GM21360 (cell line): ENCODE results near the gene SLC17A7.
"Not testable (repeated sequence)": the region's sequence is repeated elsewhere in the genome, so short reads cannot be mapped to it uniquely, and the experiment has no call there.

ENCODE experiments used
- ATAC-seq: cut with Tn5 transposase; IDR thresholded peaks from one replicate; pipeline ENCODE4 v1.9.1; 2021; ENCODE audit warnings: mild to moderate bottlenecking, moderate library complexity; ENCODE audit not compliant: unreplicated experiment

SLC17A7 gene

DNA sequence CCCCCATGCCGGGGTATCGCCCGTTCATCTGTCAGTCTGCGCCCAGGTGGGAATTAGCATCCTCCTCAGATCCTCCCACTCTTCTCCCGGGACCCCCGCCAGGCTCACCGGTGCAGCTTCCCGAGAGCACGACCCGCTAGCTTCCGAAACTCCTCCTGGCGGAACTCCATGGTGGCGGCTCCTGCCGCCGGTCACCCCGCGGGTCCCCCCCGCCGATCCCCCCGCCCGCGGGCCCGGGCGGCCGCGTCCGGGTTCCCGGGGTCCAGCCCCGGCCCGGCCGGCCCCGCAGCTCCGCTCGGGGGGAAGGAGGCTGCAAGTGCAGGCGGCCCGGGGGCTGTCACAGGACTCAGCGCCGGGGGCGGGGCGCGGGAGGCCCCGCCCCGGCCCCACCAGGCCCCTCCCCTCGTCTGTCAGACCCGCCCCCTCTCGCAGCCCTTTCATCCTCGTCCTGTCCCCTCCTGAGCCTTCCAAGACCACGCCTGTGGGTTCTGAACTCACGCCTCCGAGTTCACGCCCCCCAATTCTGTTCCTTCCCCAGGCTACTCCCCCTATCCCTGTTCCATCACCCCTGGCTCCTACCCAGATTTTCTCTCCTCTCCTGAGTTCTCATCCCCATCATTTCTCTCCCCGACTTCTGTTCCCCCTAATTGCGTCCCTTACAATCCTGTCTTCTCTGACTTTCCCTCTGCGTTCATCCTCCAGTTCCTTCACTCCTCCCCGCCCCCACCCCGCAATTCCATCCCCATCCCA lies at the start of gene SLC17A7:
SLC17A7 (minus strand) TSS at position 318 of the 750 bp plus-strand sequence; CDS start at position 170, 148 bp downstream.
- ATAC-seq: no peak

GRCh38 chr19:49490287-49491029 lies 49.1 kb upstream of the SLC17A7 start:
- ATAC-seq: no peak

- no peak for ATAC-seq
These were observed 48.4 kb upstream of the SLC17A7 start for GRCh38 chr19:49489601-49490167.

DNA sequence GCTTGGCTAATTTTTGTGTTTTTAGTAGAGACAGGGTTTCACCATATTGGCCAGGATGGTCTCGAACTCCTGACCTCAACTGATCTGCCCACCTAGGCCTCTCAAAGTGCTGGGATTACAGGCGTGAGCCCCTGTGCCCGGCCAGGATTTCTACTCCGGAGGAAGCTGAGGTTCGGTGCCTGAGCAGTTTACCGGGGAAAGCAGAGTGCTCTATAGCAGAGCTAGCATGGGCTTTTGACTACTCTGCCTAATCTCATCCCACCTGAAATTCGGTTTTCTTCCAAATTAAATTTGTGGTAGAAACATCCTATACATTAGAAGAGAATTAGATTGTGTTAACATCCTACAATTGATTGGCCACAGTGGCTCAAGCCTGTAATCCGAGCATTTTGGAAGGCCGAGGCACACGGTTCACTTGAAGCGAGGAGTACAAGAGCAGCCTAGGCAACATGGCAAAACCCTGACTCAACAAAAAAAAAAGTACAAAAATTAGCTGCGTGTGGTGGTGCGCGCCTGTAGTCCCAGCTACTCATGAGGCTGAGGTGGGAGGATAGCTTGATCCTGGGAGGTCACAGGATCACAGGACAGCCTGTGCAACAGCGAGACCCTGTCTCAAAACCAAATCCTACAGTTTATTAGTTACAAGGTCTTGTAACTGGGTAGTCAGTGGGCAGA lies 47.7 kb upstream of the SLC17A7 start:
- no peak for ATAC-seq

DNA sequence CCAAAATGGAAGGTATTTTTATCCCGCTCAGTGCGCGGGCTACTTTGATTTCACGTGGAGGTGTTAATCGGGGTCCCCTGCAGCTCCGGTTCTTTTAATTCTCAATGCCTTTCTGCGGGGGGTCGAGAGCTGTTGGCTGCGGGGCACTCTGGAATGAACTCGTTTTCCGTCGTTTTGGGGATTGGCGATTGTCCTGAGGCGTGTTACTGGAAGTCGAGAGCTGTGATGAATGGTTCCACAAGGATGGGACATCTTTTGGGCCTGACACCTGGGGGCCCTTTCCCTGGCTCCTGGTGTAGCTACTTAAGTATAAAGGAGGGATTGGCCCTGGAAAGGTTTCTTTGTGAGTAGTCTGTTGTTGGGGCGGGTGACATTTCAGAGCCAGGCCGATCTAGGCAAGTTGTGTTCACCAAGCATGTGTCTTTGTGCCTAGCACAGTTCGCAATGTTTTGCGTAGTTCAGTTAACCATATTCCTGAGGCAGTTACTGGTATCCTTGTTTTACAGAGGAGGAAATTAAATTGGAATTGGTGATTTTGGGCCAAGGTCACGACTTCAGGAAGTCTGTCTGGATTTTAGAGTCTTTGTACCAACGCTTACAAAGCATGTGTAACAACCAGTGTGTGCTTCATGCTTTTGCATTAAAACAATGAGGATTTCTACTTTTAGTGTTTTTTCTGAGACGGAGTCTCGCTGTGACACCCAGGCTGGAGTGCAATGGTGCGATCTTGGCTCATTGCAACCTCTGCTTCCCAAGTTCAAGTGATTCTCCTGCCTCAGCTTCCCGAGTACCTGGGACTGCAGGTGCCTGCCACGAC lies 46.9 kb upstream of the SLC17A7 start:
- no peak for ATAC-seq

GRCh38 chr19:49487277-49488045 lies 46.1 kb upstream of the SLC17A7 start, which contains the start of gene RPL13A:
TSS of gene RPL13A (plus strand) at chr19:49487608. CDS start at chr19:49487630, 22 bp downstream.
- peak; percentile 86 for ATAC-seq

- no peak for ATAC-seq
These were observed 45.5 kb upstream of the SLC17A7 start for GRCh38 chr19:49486710-49487276.

DNA sequence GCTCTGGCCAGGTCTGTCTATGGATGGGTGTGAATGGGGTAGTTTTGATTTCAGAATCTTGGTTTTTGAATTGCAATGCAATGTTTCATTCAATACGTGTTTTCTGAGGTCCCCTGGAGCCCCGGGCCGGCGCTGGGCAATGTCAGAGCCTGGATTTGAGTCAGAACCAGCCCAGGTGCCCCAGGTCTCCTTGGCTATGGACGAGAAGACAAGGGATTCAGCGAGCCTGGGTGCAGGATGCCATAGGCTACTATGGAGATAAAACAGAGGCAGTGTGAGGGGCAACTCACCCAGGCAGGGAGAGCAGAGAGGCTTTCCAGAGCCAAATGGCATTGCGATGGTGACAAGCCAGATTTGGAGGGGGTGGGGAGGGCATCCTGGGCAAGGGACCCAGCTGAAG lies 44.9 kb upstream of the SLC17A7 start:
- no peak for ATAC-seq

- no peak for ATAC-seq
These were observed 39.8 kb upstream of the SLC17A7 start for GRCh38 chr19:49481020-49481683.

GRCh38 chr19:49479975-49480628 lies 38.8 kb upstream of the SLC17A7 start:
- ATAC-seq: no peak

GRCh38 chr19:49475995-49476880 lies 34.9 kb upstream of the SLC17A7 start:
- ATAC-seq: no peak

DNA sequence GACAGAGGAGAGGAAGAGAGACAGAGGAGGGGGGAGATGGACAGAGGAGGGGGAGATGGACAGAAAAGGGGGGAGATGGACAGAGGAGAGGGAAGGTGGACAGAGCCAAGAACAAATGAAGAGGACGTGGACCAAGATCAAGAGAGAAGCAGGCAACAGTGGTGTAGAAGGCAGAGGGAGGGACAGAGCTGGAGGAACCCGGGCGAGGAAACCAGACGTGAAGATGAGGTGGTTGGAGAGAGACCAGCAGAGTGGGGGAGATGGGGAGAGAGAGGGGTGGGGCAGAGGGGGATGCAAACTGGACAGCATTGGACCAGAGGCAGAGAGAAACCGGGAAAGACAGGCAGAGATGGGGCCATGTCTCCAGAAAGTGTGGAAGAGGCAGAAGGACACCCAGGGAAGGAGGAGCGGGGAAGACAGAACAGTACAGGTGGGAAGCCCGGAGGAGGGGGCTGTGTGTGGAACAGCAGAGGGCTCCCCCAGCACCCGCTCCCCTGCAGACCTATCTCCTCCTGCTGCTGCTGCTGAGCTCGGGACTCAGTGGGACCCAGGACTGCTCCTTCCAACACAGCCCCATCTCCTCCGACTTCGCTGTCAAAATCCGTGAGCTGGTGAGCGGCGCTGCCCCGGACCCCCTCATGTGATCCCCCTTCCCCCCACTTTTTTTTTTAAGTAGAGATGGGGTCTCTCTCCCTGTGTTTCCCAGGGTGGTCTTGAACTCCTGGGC lies 34.0 kb upstream of the SLC17A7 start:
- ATAC-seq: no peak

GRCh38 chr19:49474542-49474924 lies 33.2 kb upstream of the SLC17A7 start:
- no peak for ATAC-seq

DNA sequence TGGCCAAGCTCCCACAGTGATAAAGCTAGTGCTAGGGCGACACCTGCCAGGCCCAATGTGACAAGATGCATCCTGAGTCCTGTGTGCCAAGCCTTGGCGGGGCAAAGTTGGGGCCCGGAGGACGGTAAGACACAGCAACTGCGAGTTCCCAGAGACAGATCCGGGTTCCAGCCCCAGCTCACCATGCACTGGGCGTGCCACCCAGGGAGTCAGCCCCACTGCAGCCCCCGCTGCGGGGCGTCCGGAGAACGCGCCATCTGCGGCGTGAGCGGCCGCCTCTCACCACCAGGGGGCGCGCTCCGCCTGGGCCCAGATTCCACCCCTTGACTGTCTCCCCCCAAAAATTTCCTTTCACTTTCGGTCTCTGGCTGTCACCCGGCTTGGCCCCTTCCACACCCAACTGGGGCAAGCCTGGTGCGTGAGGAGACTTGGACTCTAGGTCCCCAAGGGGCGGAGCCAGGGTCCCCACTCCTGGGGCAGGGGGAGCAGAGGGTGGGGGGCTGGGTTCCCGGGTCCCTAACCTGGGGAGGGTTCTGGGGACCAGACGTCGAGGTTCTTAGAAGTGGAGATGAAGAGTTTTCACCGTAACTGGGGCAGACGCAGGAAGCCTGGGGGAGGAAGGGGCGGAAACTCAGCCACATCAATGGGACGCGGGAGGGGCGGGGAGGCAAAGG lies 32.7 kb upstream of the SLC17A7 start, which contains the start of gene FLT3LG:
FLT3LG (plus strand) TSS at position 348 of the 674 bp plus-strand sequence. CDS start 425 bp downstream, outside the sequence.
- peak; percentile 49 for ATAC-seq

- not testable (repeated sequence) for ATAC-seq
These were observed 32.2 kb upstream of the SLC17A7 start for GRCh38 chr19:49473501-49473867.

DNA sequence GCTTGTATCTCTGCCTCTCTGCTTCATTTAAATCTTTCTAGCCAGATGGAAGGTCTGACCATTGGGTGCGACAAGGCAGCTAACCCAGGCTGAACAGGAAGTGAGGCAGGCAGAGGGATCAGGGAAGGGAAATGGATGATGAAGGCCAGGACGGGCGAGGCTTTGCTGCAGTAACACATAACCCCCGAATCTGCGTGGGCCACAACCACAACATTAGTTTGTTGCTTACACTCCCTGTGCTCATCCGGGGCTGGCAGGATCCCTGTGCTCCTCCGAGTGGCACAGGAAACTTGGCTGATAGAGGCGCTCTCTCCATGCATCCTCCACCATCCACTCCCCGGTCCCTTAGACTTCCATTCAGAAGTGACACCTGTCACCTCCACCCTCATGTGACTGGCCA lies 31.6 kb upstream of the SLC17A7 start:
- ATAC-seq: no peak
